Peyer's patch (tissue), 4 donors: ENCODE results near the gene KRTAP10-5. TPM values are rescaled to one million over a fixed set of nuclear protein-coding genes. Genes with fewer than 3 reads are reported as not detected.

Experiments
- DNase-seq, 3 donors: peaks; one replicate each; pipeline ENCODE4 v3.0.0-alpha.2; 2017 to 2019
- H3K27ac ChIP-seq, 4 donors: fragments of 200-600 bp; sonication (generic); one replicate each; pipeline ENCODE4 v1.5.1; 2016 to 2019
- H3K27me3 ChIP-seq, 2 donors: fragments of 200-600 bp; sonication (generic); one replicate each; pipeline ENCODE4 v1.5.1; 2019
- H3K36me3 ChIP-seq, 3 donors: fragments of 200-600 bp; sonication (generic); one replicate each; pipeline ENCODE4 v1.5.1; 2016 to 2019
- H3K4me1 ChIP-seq, 4 donors: fragments of 200-600 bp; sonication (generic); one replicate each; pipeline ENCODE4 v1.5.1; 2016 to 2019
- H3K4me3 ChIP-seq, 4 donors: fragments of 200-600 bp; sonication (generic); 1 replicate in 3 of 4; 2 replicates in 1 of 4; pipeline ENCODE4 v1.5.1; 2016 to 2019; ENCODE audit warnings: mild to moderate bottlenecking in 1 of 4
- H3K9me3 ChIP-seq, 4 donors: fragments of 200-600 bp; sonication (generic); one replicate each; pipeline ENCODE4 v1.5.1; 2016 to 2019; ENCODE audit warnings: mild to moderate bottlenecking in 1 of 4
- POLR2A ChIP-seq, 2 donors: fragments of 450-650 bp; IDR thresholded peaks; one replicate each; pipeline ENCODE4 v1.5.1; 2017; ENCODE audit warnings: antibody characterized with exemption in 2 of 2, mild to moderate bottlenecking in 2 of 2, moderate library complexity in 2 of 2
- total RNA-seq, 4 donors: library from RNA; depleted of rRNA; stranded (reverse); fragments of >200 nt; gene quantifications; one replicate each; pipeline ENCODE4 v1.1.0, GENCODE V29; 2016
- TF ChIP-seq, protein P1 (sequence below), 6 experiments: fragments of 450-650 bp in 4 of 6; fragments of 200-600 bp in 2 of 6; sonication (generic) in 1 of 6; IDR thresholded peaks; one replicate each; pipeline ENCODE4 v1.5.1; 2017 to 2019; ENCODE audit warnings: antibody characterized with exemption in 6 of 6, mild to moderate bottlenecking in 3 of 6, moderate library complexity in 1 of 6

Gene KRTAP10-5
- total RNA-seq, 4 donors from 2014 or later, result not detected

DNA sequence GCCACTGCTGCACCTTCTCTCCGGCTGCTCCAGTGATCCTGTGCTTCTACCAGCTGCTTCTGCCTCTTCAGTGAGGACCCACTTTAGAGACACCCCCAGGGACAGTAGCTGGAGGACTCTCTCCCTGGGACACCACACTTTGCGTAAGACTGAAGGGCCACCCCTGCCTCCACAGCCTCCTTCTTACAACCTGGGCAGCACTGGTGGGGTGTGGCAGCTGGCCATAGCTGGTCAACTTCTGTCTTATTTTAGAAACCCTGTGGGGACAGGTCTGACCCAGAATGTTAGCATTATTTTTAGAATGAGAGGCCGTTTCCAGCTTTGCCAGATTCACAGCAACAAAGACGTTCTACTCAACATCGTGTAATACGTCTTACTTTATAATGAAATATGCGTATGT lies 45.4 kb upstream of the KRTAP10-5 start:
- Histone ChIP-seq H3K36me3 (no peaks in the 10 kb centered on the region), H3K4me3 (no peak overlapping the region), H3K27me3 (no peaks in the 10 kb centered on the region), H3K27ac (no peak overlapping the region), H3K9me3 (peaks cover 0 to 13% (median 4%) of the 10 kb centered on the region in 4 donors), H3K4me1 (no peaks in the 10 kb centered on the region)
- TF ChIP-seq, protein P1, sequence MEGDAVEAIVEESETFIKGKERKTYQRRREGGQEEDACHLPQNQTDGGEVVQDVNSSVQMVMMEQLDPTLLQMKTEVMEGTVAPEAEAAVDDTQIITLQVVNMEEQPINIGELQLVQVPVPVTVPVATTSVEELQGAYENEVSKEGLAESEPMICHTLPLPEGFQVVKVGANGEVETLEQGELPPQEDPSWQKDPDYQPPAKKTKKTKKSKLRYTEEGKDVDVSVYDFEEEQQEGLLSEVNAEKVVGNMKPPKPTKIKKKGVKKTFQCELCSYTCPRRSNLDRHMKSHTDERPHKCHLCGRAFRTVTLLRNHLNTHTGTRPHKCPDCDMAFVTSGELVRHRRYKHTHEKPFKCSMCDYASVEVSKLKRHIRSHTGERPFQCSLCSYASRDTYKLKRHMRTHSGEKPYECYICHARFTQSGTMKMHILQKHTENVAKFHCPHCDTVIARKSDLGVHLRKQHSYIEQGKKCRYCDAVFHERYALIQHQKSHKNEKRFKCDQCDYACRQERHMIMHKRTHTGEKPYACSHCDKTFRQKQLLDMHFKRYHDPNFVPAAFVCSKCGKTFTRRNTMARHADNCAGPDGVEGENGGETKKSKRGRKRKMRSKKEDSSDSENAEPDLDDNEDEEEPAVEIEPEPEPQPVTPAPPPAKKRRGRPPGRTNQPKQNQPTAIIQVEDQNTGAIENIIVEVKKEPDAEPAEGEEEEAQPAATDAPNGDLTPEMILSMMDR (IDR thresholded peaks at IDR 0.05), result no peak
- TF ChIP-seq POLR2A (IDR thresholded peaks at IDR 0.05), result no peak
- DNase-seq, result no peak

DNA sequence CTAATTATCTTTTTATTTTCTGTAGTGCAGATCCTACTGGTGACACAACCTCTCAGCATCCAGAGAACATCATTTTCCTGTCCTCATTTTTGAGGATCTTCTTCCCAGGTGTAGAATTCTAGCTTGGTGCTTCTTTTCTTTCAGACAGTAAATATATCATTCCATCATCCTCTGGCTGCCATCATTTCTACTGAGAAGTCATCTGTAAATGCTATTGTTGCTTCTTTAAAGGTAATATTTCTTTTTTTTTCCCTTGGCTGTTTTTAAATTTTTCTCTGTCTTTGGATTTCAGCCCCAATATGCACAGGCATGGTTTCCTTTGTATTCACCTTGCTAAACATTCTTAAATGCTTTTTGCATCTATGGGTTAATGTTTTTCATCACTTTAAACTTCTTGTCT lies 43.2 kb upstream of the KRTAP10-5 start:
- Histone ChIP-seq H3K36me3 (no peaks in the 10 kb centered on the region), H3K27ac (no peak overlapping the region), H3K4me3 (no peak overlapping the region), H3K4me1 (no peaks in the 10 kb centered on the region), H3K9me3 (peaks cover 0 to 8% (median 2%) of the 10 kb centered on the region in 4 donors), H3K27me3 (no peaks in the 10 kb centered on the region)
- TF ChIP-seq, protein P1 (IDR thresholded peaks at IDR 0.05), result no peak
- no peak for TF ChIP-seq POLR2A (IDR thresholded peaks at IDR 0.05)
- no peak for DNase-seq

DNA sequence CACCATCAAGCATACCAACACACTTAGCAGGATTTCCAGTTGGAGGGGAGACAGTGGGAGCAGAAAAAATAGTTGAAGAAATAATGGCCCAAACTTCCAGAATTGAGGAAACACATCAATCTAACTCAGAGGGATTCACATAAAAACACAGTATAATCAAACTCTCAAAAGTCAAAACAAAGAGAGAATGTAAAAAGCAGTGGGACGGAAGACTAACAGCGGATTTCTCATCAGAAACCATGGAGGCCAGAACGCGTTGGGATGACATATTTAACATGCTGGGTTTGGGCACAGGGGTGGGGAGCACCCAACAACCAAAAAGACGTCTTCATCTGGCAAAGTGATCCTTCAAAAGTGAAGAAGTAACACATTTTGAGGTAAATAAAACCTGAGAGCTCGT lies 39.5 kb upstream of the KRTAP10-5 start:
- Histone ChIP-seq H3K4me3 (no peak overlapping the region), H3K27me3 (no peaks in the 10 kb centered on the region), H3K36me3 (no peaks in the 10 kb centered on the region), H3K27ac (no peak overlapping the region), H3K4me1 (no peaks in the 10 kb centered on the region), H3K9me3 (peaks cover 0 to 8% (median 2%) of the 10 kb centered on the region in 4 donors)
- DNase-seq, result no peak
- TF ChIP-seq, protein P1 (IDR thresholded peaks at IDR 0.05), result no peak
- TF ChIP-seq POLR2A (IDR thresholded peaks at IDR 0.05), result no peak

DNA sequence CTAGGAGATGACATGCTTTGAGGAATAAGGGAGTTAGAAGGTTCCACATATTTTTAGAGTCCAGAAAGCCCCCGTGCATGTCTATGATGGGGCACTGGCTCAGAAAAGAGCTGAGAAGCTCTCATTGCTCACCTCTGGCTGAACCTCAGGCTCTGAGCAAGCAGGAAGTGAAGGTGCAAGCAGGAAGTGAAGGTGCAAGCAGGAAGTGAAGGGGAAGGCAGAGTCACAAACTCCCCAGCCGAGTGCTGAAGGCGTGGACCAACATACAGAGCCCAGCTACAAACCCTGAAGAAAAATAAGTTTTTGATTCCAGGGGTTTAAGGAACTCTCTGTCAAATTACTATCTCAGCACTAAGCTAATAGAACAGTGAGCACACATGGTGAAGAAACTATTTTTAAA lies 38.5 kb upstream of the KRTAP10-5 start:
- Histone ChIP-seq H3K36me3 (no peaks in the 10 kb centered on the region), H3K9me3 (peaks cover 0 to 8% (median 2%) of the 10 kb centered on the region in 4 donors), H3K27me3 (no peaks in the 10 kb centered on the region), H3K4me3 (no peak overlapping the region), H3K27ac (peak overlapping the region; percentile 5 to 65 (median 44)), H3K4me1 (no peaks in the 10 kb centered on the region)
- no peak for TF ChIP-seq POLR2A (IDR thresholded peaks at IDR 0.05)
- TF ChIP-seq, protein P1 (IDR thresholded peaks at IDR 0.05), result no peak
- DNase-seq, result peak in 2 of 3 donors; percentile 52 to 71

DNA sequence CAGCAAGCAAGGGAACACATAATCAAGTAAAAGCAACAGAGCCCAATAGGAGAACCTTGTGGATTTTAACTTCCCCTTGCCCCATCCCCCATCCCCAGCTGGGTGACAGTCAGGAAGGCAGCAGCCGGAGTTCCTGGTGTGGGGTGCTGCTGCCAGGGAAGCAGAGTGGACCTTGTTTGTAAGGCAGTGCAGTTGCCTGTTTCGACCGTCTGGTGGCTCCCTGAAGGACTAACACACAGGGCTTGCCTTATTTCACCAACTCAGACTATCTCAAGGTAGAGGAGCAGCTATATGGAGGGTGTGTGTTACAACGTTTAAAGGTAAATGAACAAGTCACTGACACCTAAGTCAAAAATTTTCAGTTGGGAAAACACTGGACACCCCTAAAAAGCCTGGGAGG lies 38.1 kb upstream of the KRTAP10-5 start:
- H3K4me3 ChIP-seq, result no peak overlapping the region
- TF ChIP-seq, protein P1 (IDR thresholded peaks at IDR 0.05), result peak in 3 of 6 experiments; percentile 22 to 41 (median 31)
- no peak for TF ChIP-seq POLR2A (IDR thresholded peaks at IDR 0.05)
- H3K27ac ChIP-seq, result peak overlapping the region; percentile 5 to 65 (median 44)
- peaks cover 0 to 5% (median 2%) of the 10 kb centered on the region in 4 donors for H3K9me3 ChIP-seq
- H3K27me3 ChIP-seq, result no peaks in the 10 kb centered on the region
- no peaks in the 10 kb centered on the region for H3K36me3 ChIP-seq
- DNase-seq, result peak in 2 of 3 donors; percentile 45 to 56
- H3K4me1 ChIP-seq, result no peaks in the 10 kb centered on the region

DNA sequence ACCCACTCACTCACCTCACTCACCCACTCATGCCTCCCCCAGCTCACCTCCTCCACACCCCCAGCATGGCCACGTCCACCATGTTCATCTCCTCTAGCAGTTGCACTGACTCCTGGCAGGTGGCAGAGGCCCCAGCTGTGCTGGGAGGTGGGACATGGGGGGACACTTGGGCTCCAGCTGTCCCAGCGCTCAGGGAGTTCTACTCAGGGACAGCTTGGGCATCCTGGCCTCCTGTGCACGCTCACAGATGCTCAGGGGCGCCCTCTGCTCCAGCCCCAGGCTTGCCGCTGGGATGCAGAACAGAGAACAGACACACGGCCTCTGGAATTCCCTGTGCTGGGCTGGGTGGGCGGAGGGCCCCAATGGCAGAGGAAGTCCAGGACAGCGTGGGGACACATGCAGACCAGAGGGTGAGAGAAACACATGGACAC lies 36.7 kb upstream of the KRTAP10-5 start:
- Histone ChIP-seq H3K27ac (no peak overlapping the region), H3K36me3 (no peaks in the 10 kb centered on the region), H3K27me3 (no peaks in the 10 kb centered on the region), H3K4me3 (no peak overlapping the region), H3K9me3 (peaks cover 0 to 3% (median 0%) of the 10 kb centered on the region in 4 donors), H3K4me1 (no peaks in the 10 kb centered on the region)
- TF ChIP-seq, protein P1 (IDR thresholded peaks at IDR 0.05), result no peak
- TF ChIP-seq POLR2A (IDR thresholded peaks at IDR 0.05), result no peak
- no peak for DNase-seq
